ENCODE data around the gene RNF26.
A peak's percentile ranks its signal among the peaks of the same experiment; 100 is the strongest.

Gene RNF26

DNA sequence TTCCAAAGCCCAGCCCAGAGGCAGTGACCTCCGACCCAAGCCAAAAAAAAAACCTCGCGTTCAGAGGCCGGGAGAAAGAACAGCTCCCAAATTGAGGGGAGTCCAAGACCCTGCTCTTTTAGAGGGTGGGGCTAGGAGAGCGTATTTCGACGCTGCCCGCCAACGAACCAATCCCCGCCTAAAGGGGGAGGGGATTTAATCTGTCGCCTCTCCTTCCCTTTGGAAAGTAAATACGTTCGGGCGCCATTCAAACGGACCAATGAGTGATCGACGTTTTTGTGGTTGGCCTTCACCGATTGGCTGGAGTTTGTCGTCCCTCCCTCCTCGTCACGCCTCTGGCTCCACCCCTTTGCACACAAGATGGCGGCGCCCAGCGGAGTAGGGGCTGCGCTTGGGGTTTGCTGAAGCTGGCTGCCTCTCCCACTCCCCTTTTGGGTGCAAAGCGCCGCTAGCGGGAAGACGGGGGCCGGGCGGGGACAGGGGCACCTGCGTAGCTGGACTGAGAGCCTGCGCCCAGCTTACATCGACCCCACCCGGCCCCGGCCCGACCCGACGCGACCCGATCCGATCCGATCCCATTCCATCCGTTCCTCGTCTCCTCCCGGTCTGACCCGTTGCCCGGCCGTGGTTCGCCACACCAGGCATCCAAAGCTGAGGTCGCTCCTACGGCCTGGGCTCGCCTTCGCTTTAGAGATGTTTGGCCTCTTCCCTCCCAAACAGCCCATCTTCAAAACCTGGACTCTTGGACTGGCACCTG is at the start of gene RNF26:
RNF26 (plus strand) TSS at position 354 of the 757 bp plus-strand sequence. CDS start 596 bp downstream, outside the sequence.
- TF ChIP-seq, protein P1, sequence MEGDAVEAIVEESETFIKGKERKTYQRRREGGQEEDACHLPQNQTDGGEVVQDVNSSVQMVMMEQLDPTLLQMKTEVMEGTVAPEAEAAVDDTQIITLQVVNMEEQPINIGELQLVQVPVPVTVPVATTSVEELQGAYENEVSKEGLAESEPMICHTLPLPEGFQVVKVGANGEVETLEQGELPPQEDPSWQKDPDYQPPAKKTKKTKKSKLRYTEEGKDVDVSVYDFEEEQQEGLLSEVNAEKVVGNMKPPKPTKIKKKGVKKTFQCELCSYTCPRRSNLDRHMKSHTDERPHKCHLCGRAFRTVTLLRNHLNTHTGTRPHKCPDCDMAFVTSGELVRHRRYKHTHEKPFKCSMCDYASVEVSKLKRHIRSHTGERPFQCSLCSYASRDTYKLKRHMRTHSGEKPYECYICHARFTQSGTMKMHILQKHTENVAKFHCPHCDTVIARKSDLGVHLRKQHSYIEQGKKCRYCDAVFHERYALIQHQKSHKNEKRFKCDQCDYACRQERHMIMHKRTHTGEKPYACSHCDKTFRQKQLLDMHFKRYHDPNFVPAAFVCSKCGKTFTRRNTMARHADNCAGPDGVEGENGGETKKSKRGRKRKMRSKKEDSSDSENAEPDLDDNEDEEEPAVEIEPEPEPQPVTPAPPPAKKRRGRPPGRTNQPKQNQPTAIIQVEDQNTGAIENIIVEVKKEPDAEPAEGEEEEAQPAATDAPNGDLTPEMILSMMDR (IDR thresholded peaks at IDR 0.05; ENCODE audit: low read length, missing control alignments) = no peak
- H3K4me3 ChIP-seq (replicated peaks; ENCODE audit: low read depth, low read length) = peak within 1 kb of the TSS; percentile 94
- DNase-seq (ENCODE audit: low read depth) = peak; percentile 99

DNA sequence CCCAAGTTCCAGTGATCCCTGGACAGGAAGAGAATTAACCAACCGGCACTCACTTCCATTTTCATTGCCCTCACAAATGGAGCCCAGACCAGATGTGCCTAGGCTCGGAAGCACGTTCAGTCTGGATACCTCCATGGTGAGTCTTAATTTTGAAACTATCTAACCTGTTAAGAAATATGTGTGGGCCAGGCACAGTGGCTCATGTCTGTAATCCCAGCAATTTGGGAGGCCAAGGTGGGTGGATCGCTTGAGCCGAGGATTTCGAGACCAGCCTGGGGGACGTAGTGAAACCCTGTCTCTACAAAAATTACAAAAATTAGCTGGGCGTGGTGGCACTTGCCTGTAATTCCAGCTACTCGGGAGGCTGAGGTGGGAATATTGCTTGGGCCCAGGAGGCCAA is 48.9 kb upstream of the RNF26 start:
- no peak overlapping the region for H3K4me3 ChIP-seq (replicated peaks; ENCODE audit: low read depth, low read length)
- no peak for DNase-seq (ENCODE audit: low read depth)
- TF ChIP-seq, protein P1 (IDR thresholded peaks at IDR 0.05; ENCODE audit: low read length, missing control alignments) = no peak

DNA sequence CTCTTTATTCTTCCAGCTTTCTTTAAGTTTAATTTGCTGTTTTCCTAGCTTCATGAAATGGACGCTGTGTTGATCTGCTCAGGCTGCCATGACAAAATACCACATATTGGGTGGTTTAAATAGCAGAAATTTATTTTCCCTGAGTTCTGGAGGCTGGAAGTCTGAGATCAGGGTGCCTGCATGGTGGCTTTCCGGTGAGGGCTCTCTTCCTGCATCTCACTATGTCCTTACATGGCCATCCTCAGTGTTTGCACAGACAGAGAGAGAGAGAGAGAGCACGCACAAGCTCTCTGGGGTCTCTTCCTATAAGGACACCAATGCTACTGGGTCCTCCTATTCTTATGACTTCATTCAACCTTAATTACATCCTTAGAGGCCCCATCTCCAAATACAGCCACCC is 46.1 kb upstream of the RNF26 start:
- no peak overlapping the region for H3K4me3 ChIP-seq (replicated peaks; ENCODE audit: low read depth, low read length)
- no peak for DNase-seq (ENCODE audit: low read depth)
- TF ChIP-seq, protein P1 (IDR thresholded peaks at IDR 0.05; ENCODE audit: low read length, missing control alignments) = no peak

DNA sequence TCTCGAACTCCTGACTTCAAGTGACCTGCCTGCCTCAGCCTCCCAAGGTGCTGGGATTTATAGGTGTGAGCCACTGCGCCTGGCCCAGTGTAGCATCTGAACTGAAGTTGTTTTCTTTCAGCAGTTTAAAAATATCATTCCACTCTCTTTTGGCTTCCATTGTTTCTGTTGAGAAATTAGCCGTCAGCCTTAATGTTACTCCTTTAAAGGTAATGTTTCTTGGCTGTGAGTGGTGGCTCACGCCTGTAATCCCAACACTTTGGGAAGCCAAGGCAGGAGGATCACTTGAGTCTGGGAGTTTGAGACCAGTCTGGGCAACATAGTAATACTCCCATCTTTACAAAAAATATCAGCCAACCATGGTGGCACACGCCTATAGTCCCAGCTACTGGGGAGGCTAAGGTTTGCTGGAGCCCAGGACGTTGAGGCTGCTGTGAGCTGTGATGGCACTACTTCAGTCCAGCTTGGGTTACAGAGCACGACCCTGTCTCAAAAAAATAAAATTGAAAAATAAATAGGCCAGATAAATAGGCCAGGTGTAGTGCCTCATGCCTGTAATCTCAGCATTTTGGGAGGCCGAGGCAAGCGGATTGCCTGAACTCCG is 43.3 kb upstream of the RNF26 start:
- H3K4me3 ChIP-seq (replicated peaks; ENCODE audit: low read depth, low read length) = no peak overlapping the region
- DNase-seq (ENCODE audit: low read depth) = no peak
- TF ChIP-seq, protein P1 (IDR thresholded peaks at IDR 0.05; ENCODE audit: low read length, missing control alignments) = no peak

DNA sequence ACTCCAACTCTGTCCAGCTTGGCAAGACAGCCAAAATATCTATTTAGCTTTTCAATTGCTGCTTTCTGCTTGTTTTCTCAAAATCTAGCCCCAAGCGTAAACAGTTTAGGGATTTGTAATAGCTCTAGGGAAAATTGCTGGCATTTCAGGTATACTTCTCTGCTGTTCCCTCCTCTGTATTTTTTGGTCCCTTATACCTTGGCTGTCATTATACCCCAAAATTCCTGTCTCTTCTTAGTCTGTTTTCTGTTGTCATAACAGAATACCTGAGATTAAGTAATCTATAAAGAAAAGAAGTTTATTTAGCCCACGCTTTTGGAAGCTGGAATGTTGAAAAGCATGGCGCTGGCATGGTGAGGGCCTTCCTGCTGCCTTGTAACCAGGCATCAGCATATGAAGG is 40.9 kb upstream of the RNF26 start:
- DNase-seq (ENCODE audit: low read depth) = no peak
- TF ChIP-seq, protein P1 (IDR thresholded peaks at IDR 0.05; ENCODE audit: low read length, missing control alignments) = no peak
- no peak overlapping the region for H3K4me3 ChIP-seq (replicated peaks; ENCODE audit: low read depth, low read length)

DNA sequence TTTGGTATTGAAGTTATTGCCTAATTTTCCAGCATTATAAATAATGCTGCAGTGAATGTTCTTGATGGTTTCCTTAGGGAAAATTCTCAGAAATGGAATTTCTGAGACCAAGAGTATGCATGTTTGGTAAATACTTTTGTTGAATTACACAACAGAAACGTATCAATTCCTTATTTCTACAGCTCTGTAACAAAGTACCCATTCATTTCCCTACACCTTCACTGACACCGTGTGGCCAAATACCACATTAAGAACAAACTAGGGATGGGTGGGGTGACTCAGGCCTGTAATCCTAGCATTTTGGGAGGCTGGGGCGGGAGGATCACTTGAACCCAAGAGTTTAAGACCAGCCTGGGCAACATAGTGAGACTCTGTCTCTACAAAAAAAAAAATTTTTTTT is 39.1 kb upstream of the RNF26 start:
- TF ChIP-seq, protein P1 (IDR thresholded peaks at IDR 0.05; ENCODE audit: low read length, missing control alignments) = peak; percentile 3
- peak; percentile 29 for DNase-seq (ENCODE audit: low read depth)
- H3K4me3 ChIP-seq (replicated peaks; ENCODE audit: low read depth, low read length) = no peak overlapping the region
